Stimulated activated CD8-positive, alpha-beta memory T cell treated with anti-CD3 and anti-CD28 coated beads, Interleukin-15, amount 100 ng/mL, for 24 hours (primary cell): ENCODE measurements around the gene UBE2M.
A peak's percentile ranks its signal among the peaks of the same experiment; 100 is the strongest.
"Not testable (repeated sequence)": the region's sequence is repeated elsewhere in the genome, so short reads cannot be mapped to it uniquely, and the experiment has no call there.

Experiments used
- DNase-seq: peaks from one replicate; pipeline ENCODE4 v3.0.0-alpha.2; 2020; ENCODE audit warnings: low read depth

UBE2M gene

GRCh38 chr19:58539169-58539559, 19.2 kb downstream of the UBE2M start:
- not testable (repeated sequence) for DNase-seq

GRCh38 chr19:58538257-58539168, 19.9 kb downstream of the UBE2M start:
- no peak for DNase-seq

- DNase-seq = no peak
Measured at GRCh38 chr19:58536852-58537798, 21.3 kb downstream of the UBE2M start.

- DNase-seq = no peak
Measured at GRCh38 chr19:58535857-58536256, 22.6 kb downstream of the UBE2M start.

- DNase-seq = no peak
Measured at GRCh38 chr19:58531034-58531840, 27.2 kb downstream of the UBE2M start.

GRCh38 chr19:58529405-58529804, 29.0 kb downstream of the UBE2M start:
- DNase-seq = no peak

GRCh38 chr19:58522709-58523108, 35.7 kb downstream of the UBE2M start:
- no peak for DNase-seq

GRCh38 chr19:58521651-58522050, 36.8 kb downstream of the UBE2M start:
- no peak for DNase-seq

GRCh38 chr19:58520257-58520599, 38.2 kb downstream of the UBE2M start:
- DNase-seq = no peak

GRCh38 chr19:58519355-58520256, 38.8 kb downstream of the UBE2M start, which contains the start of gene ZBTB45:
Gene ZBTB45, minus strand, starts transcription at chr19:58519810. Its CDS starts 2,137 bp downstream, at chr19:58517673.
- peak; percentile 86 for DNase-seq

- DNase-seq = no peak
Measured at GRCh38 chr19:58519087-58519354, 39.4 kb downstream of the UBE2M start.

GRCh38 chr19:58518256-58519086, 39.9 kb downstream of the UBE2M start:
- DNase-seq = no peak

- no peak for DNase-seq
Measured at GRCh38 chr19:58516964-58517833, 41.2 kb downstream of the UBE2M start.

- no peak for DNase-seq
Measured at GRCh38 chr19:58516246-58516836, 42.1 kb downstream of the UBE2M start.

- DNase-seq = no peak
Measured at GRCh38 chr19:58515259-58515658, 43.2 kb downstream of the UBE2M start.

- no peak for DNase-seq
Measured at GRCh38 chr19:58514564-58515022, 43.8 kb downstream of the UBE2M start.

- peak; percentile 95 for DNase-seq
Measured at GRCh38 chr19:58513694-58514563, 44.5 kb downstream of the UBE2M start.
